Activated CD4-positive, alpha-beta T cell treated with anti-CD3 and anti-CD28 coated beads for 4 hours (primary cell): Measurements from ENCODE around the gene SLC35B4.

Experiments
- DNase-seq, 2 donors: peaks; one replicate each; pipeline ENCODE4 v3.0.0-alpha.2; 2020

The SLC35B4 gene

DNA sequence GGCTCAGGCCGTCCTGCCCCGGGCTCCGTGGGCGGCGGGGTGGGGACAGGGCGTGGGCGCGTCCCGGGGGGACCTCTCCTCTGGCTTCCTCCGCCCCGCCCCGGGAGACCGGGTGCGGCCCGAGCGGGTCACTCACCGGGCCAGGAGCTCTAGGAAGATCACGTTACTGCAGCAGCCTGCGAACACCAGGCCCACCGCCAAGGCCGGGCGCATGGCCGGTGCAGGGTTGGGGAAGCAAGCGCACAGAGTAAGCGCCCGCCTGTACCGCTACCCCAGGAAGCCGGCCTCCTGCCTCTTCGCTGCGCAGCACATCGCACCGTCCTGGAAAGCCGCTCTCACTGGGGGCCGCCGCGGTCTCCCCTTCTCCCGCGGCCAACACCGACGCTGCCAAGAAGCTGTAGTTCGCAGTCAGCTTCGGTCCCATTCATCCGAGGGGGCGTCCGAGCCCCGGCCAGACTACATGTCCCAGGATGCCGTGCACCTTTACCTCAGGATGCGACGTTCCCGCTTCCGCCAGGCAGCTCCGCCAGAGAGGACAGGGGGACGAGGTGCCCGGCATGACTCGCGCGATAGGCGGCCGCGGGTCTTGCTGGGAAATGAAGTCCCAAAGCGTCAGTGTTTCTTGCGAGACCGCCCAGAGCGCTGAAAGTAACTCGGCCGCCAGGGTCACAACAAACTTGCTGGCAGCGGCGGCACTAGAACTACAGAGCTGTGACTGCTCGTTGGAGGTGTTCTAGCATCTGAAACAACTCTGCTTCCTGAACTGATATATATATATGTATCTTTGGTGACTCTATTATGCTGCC is at the start of gene SLC35B4:
TSS of gene SLC35B4 (minus strand) at position 392 of the 806 bp plus-strand sequence. CDS start at position 213, 179 bp downstream.
- DNase-seq: peak; percentile 93

DNA sequence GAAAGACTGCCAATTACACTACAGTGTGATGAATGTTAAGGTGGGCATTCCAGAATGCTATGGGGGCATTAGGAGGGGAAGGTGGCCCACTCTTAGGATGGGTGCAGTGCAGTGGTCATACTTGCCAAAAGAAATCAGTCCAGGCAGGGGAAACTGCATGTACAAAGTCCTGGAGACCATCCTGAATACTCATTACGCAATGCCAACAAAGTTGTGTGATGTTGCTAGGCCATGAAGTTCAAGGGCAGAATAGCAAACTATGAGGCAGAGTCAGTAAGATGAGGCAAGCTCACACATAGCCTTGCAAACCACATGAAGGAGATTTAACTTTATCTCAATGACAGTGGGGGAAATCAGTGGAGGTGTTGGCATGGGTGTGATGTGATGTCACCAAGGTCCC is 49.8 kb upstream of the SLC35B4 start:
- no peak for DNase-seq

- no peak for DNase-seq
Measured at GRCh38 chr7:134365341-134366054, 48.8 kb upstream of the SLC35B4 start.

DNA sequence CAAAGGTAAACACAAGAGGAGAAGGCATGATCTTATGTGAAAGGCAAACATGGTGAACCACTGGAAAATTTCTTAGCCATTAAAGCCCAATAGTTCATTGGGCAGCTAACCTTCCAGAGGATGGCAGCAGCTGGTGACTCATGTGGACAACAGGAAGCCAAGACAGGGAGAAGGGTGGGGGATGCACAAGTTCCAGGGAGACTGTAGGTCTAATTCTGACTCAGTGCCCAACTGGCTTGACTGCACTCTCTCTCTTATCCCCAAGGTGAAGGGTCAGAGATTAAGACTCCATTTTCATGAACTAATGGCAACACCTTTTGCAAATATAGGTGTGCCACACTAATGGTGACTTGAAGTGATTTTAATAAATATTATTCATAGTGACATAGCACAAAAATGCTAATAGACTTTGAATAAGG is 47.9 kb upstream of the SLC35B4 start:
- no peak for DNase-seq

GRCh38 chr7:134362587-134363483 is 46.1 kb upstream of the SLC35B4 start:
- DNase-seq: no peak

GRCh38 chr7:134359787-134360432 is 43.2 kb upstream of the SLC35B4 start:
- DNase-seq: no peak

DNA sequence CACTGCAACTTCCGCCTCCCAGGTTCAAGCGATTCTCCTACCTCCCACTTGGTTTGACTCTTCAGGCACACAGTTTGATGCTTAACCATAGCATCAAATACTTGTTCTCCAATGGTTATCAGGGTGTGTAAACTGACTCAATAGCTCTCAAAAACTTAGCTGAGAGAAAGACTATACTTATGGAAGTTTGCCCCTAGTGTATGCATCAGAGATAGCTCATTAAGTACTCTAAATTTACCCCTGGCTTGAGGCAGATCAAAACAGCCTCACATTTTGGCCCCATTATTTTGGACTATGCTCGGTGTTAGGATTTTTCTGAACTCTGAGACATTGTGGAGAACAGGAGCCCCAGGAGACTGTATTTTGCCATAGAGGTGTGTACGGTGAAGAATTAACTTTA is 40.8 kb upstream of the SLC35B4 start:
- no peak for DNase-seq

- DNase-seq: no peak
Measured at GRCh38 chr7:134356421-134356936, 39.7 kb upstream of the SLC35B4 start.

DNA sequence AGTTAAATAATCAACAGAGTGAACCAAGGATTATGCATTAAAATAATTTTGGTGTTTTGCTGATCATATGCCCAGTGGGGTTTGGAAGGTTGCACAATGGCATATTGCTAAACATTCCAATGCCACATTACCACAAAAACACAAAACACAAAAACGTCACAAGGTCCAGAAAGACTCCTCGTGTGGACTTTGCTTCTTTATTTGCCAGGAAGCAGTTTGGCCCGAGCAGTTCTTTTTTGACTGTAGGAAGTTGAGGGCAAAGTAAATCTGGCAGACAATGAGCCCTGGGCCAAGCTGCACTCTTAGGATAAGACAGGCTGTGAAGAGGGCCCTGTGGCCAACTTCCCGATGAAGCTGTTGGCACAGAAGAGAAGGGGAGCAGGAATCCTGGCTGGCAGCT is 39.2 kb upstream of the SLC35B4 start:
- DNase-seq: no peak

DNA sequence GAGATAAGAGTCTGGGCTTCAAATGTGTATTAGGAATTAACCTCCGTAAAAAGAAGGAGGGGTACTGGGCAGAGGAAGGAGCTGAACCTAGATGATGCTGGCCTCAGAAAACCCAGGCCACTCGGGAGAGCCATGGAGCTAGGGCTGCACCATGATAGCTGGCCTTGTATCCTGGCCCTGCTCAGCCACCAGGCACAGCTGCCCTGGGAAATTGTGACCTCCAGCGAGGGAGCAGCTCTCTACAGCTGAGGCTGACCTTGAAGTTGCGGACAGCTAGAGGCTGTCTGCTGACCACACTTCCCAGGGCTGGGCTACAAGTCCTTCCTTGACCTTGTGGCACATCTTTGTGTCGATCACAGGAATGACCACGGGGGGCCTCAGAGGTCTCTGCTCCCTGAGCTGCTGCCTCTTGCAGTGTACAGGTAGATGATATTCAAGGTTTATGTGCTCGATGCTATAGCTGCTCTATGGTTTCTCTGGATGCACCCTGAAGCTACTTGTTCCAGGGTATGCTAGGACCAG is 38.3 kb upstream of the SLC35B4 start:
- DNase-seq: no peak

DNA sequence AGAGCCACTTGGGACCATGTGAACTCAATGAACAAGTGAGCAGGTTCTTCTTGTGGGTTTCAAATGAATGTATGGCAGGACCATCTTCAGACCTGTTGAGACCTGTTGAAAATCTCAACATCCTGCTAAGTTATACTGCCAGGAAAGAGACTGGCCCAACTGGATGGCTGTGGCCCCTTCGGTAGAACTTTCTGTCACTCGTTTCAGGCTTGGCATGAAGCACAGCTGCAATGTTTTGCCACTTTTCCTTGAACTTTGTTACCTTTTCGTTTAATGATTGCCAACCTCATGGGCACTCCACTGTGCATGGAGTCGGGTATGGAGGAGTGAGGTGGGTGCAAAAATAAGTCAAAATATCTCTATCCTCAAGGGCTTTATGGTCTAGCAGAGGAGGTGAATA is 36.7 kb upstream of the SLC35B4 start:
- DNase-seq: no peak

- no peak for DNase-seq
Measured at GRCh38 chr7:134351424-134351823, 34.7 kb upstream of the SLC35B4 start.

DNA sequence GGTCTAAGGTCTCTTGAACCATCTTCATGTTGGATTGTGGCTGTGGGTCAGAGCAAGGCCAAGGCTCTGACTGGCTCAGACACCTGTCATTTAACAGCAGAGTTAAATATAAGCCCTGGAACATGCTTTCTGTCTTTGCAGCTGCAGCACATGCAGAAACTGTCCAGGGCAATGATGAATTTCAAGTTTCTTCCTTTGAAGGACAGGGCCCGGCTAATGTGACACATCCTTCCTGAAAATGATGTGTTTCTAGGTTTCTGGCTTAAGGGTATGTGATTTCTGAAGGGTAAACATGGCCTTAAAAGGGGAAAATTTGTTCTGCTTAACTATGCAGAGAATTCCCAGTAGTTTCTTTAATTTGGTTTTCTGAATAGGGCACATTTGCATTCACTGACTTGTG is 34.0 kb upstream of the SLC35B4 start:
- no peak for DNase-seq

GRCh38 chr7:134347567-134347966 is 30.8 kb upstream of the SLC35B4 start:
- no peak for DNase-seq

GRCh38 chr7:134343796-134344195 is 27.1 kb upstream of the SLC35B4 start:
- DNase-seq: no peak

GRCh38 chr7:134343136-134343535 is 26.4 kb upstream of the SLC35B4 start:
- DNase-seq: no peak

DNA sequence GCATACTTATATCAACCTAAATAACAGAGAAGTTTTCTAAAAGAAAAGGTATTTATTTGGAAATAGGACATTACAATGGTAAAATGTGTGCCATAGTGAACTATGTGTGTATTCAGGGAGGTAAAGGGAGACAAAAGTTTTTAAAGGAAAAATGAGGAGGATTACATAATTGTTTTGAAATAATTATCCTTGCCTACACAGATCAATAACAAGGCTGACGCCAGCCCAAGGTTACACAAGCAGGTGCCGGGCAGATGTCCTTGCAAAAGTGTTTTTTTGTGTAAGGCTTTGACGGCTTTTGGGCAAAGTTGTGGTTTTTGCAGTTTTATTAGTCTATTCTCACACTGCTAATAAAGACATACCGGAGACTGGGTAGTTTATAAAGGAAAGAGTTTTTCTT is 22.7 kb upstream of the SLC35B4 start:
- no peak for DNase-seq

DNA sequence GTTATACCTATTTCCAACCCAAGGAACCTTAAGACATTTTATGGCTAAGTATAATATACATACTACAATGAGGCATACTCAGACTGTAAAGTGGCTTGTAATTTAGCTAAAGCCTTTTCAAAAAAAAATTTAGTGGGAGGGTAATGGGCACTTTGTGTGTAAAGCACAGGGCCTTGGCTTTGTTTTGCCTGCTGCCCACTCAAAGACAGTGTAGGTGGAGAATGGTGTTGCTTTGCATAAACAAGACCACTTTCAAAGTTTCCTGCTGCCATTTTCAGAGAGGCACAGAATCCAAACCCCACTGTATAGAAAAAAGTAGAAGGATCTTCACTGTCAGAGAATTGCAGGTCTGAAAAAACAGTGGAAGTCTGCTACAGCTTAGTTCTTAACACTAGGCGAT is 21.2 kb upstream of the SLC35B4 start:
- no peak for DNase-seq

DNA sequence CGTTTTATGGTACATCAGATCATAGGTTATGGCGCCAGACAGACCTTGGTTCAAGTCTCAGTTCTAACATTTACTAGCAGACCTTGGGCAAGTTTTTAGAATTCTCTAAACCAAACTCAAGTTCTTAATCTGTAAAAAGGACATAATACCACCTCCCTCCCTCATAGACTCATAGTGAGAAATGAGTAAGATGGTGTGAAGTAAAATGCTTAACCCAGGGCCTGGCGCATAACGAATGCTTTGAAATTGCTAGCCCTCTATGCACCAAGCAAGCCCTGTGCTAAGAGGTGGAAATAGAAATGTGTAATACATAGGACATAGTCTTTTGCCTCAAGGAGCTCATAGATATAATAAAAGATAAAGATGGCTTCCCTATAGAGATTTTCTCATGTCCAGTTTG is 17.7 kb upstream of the SLC35B4 start:
- DNase-seq: no peak

DNA sequence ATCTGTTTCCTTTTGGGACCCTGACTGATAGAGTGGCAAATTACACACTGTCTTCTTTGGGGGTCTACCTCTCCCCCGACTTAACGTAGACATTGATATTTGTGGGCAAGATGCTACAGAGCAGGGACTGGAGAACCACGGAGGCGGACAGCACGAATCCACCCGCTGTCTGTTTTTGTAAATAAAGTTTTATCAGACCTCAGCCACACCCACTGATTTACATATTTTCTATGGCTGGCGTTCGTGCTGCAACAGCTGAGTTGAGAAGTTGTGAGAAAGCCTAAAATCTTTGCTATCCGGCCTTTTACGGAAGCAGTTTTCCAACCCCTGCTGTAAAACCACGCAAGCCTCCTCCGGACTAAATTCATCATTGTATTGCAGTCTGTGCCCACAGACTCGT is 17.2 kb upstream of the SLC35B4 start:
- no peak for DNase-seq

GRCh38 chr7:134332892-134333291 is 16.2 kb upstream of the SLC35B4 start:
- no peak for DNase-seq

- DNase-seq: no peak
Measured at GRCh38 chr7:134331393-134331792, 14.7 kb upstream of the SLC35B4 start.
